AG08395 (cell line): ENCODE results near the gene CYTH3.

Experiments used
- DNase-seq: peaks from one replicate; pipeline ENCODE4 v3.0.0; 2012; ENCODE audit warnings: mixed read lengths, low spot score

The CYTH3 gene

DNA sequence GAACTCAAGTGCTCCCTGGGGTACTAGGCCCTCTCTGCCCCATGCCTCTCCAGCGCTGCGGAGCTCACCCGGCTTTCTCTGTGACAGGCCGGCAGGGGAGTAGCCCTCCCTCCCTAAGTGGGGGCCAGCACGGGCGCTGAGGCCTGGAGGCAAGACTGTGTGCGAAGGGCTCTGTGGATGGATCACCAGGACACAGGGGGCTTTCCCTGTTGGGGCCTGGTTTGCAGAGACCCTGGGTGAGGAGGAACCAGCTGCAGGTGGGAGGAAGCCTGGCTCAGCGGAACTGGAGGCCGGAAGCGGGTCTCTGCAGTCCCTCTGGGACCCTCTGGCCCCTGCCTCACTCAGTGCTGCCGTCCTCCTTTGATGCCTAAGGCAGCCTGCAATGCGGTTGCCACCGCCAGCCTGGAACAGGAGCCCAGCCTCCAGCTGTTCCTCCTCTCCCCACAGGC, 106.0 kb downstream of the CYTH3 start:
- DNase-seq: no peak

DNA sequence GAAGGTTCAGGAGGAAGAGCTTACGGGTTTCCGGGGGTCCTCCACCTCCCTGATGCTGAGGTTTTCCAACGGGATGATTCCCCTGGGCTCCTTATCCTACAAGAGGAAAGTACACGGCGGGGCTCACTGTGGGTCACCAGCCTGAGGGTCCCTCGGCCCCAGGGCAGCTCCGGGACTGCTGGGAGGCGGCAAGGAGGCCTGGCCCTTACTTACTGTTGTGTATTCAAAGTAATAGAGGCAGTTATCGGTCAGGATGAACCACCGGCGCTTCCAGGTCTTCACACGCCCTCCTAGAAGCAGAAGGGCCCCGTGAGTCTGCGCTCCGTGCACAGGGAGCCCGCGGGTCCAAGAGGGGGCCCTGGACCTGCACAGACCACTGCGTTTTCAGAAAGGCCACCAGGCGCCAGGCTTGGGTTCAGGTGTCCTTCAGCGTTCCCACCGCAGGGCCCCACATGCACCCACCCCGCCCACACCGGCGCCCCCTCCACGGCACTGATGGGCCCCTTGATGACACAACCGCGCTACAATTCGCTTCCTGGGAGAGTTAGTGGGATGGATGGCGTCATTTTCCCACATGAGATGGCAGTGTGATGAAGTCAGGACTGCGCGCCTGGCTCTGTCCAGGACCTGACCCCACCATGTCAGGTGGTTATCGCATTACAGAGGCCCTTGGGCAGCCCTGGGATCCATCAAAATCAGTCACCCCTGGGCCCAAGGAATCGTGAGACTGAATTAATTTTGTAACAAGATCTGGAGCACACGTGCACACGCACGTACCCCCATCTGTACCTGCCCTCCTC, 106.7 kb downstream of the CYTH3 start:
- no peak for DNase-seq

DNA sequence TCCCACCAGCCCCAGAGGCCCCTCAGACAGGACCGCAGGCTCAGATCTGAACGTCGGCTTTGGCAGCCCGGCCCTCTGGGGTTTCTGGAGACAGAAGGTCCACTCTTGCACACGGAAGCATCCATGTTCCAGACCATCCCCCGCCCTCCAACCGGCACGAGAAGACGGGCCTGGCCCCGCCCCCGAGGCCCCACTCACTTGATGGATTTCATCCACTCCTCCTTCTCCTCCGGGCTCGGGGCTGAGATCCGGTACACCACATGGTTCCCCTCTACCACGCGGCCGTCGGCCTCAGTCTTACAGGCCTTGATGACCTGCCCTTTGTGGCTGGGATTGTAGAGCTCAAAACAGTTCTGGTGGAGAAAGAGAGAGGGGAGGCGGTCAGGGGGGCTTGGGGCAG, 107.3 kb downstream of the CYTH3 start:
- no peak for DNase-seq

DNA sequence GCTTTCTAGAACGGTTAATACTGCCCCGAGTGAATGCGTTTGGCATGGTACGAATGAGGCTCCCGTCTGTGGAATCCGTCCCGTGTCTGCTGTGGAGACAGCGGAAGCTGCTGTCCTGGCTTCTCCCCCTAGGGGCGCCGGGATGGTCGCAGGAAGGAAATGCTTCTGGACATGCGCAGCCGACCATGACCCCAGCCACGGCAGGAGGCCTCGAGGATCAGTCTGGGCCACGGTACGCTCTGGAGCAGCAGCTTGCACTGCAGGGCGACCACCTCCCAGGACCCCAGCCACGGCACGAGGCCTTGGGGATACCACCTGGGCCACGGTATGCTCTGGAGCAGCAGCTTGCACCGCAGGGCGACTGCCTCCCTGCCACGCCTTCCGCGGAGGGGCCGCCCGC, 107.9 kb downstream of the CYTH3 start:
- no peak for DNase-seq

DNA sequence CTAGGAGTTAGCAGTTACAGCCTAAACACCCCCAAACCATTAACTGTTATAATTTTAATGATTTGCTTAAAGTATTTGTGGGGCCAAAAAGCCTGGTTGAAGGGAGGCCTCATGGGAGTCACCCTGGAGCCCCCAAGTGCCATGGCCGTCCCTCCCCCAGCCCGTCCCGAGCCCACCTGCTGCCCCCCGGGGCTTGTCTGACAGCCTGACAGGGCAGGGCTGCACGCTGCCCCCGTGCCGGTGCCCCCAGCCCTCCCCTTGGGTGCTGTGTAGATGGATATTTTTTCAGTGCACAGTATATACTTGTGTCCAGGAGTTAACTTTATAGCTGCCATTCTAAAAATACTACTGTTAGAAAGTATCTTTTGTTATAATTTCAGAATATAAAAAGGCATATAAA, 108.4 kb downstream of the CYTH3 start:
- DNase-seq: no peak

DNA sequence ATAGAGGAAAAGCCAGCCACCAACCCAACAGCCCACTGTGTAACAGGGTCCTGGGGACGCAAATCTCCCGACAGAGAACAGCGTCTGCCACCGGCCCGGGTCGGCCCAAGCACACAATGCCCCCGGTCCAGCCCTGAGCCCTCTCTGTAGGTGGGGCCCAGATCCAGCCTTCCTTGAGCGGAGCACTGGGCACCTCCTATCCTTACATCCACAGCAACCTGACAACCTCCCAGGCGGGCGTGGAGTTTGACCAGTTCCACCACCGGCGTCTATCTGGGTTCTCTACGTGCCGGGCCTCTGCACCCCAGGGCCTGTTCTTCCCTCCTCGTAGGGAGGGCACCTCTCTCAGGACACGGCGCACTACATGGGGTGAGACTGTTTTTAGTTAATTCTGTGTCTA, 109.0 kb downstream of the CYTH3 start:
- DNase-seq: no peak

DNA sequence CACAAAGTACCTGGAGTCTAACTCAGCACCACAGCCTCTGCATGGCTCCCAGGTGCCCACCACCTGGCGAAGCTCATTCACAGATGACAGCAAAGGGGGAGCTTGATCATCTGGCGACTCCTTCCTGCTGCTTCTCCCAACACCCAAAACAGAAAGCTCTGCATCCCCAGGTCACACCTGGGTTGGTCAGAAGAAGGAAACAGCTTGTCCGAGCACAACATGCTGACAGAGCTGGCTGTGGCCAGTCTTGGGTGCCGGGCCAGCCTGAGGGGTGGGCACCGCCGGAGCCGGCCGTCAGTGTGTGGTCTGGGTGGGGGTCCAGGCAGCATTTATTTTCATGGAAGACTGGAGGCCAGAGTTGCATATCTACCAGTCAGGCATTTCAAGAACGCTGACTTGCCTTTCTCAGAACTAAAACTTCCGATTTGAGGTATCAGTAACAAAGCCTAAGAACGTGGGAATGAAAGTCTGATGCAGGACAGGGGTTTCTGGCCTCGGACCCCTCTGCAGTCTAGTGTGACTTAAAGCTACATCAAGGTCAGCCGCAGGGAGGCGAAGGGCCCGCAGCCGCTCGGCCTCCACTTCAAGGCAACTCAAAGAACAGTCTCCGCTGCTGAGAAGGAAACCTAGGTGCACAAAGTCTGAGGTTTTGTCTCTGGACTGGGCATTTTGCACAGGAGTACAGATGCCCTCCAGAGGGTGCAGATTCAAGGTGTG, 109.6 kb downstream of the CYTH3 start:
- no peak for DNase-seq

DNA sequence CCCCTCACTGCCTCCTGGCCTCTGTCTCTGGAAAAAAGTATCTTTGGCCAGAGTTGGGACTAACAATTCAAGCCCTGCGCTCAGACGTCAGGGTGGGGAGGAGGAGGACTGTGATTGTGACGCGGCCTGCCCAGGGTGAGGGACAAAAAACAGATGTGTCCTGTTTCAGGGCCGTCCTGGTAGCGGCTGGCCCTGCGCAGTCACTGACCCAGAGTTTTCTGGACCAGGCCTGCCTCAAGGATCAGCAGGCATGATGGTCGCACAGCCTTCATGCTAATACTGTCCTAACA, 110.1 kb downstream of the CYTH3 start:
- DNase-seq: peak; percentile 50

DNA sequence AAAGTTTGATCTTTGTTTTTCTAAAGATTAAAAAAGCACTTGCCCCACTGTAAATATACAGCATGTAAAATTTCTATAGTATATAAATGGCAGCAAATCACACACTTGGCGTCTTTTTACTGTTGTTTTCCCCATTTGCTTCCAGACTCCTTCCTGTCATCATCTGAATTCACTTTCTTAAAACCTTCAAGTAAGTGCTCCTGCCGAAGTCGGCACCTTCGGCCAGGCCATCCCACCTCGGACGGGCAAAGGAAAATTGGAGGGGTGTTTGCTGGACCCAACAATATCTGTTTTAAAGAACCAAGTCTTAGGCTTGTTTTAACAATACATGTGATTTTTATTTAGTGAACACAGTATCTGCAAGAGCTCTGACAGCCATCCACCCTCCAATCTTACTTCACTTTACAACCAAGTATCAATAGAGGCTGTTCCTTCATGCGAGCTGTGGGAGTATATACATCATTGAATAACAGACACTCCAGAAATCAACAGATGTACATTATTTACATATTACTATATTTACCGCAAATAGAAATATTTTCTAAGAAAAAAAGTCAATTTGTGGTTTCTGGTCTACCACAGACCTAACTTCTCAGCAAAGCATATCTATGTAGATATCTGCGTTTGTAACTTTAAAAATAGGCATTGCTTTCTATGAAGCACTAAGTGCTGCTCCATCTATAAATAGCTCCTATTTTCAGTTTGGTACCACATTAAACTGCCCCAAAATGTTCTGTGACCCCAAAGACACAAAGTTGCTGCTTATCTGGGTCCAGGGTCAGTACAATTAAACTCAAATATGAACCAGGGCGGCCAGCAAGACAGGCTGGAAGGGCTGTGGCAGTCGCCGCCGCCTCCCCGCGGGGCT, 110.7 kb downstream of the CYTH3 start:
- DNase-seq: no peak

DNA sequence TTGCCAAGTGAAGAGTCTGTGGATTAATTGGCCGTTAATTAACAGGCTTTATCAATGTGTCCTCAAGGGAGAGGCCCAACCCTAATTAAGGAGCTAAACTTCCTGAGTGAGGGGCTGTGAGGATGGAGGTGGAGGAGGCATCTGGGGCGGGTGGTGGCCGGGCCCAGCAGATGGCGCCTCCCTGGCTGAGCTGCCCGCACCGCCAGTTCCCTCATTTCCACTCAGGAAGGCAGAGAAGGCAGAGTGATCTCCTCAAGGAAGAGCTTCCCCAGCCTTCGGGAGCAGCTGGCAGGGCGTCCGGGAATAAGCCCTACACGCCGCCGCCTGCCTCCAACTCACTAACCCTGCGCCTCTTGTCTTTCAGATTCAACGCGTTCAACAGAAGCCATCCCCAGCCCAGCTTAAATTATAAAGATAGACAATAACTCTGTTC, 112.2 kb downstream of the CYTH3 start:
- peak; percentile 92 for DNase-seq

DNA sequence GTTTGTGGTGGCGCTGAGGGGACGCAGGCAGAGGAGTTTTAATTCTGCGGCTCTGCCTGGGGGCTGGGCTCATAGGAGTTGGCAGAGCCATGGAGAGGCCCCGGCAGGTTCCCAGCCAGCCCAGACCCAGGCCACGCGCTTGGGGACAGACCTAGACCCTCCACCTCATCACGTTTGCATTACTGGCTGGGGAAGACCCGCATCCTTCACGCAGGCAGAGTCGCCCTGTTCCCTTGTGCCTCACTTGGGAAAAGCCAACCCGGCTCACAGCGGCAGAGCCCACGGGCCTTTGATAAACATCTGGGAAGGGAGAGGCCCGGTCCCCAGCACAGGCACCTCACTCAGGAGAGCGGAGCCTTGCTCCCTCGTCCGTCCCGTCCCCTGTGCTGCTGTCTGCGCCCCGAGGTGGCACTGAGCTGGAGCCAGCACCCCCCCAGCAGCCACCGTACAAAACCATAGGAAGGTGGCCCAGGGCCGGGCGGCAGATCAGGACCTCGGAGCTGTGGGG, 112.8 kb downstream of the CYTH3 start:
- DNase-seq: no peak

DNA sequence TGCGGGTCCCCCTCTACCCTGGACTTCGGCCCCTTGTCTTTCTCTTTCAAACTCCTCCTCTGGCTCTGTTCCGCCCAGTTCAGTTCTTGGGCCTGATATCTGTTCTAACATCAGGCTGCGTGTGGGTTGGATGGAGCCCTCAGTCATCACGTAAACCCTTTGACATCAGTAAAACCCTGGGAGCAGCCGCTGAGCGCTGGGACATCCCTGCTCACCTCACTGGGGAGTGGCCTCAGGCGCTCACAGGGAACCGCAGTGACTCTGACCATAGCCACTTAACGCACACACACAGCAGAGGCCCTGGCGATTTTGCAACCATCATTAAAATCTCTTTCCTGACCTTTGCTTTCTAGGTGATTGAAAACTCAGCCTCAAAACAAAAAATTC, 113.3 kb downstream of the CYTH3 start:
- DNase-seq: no peak

DNA sequence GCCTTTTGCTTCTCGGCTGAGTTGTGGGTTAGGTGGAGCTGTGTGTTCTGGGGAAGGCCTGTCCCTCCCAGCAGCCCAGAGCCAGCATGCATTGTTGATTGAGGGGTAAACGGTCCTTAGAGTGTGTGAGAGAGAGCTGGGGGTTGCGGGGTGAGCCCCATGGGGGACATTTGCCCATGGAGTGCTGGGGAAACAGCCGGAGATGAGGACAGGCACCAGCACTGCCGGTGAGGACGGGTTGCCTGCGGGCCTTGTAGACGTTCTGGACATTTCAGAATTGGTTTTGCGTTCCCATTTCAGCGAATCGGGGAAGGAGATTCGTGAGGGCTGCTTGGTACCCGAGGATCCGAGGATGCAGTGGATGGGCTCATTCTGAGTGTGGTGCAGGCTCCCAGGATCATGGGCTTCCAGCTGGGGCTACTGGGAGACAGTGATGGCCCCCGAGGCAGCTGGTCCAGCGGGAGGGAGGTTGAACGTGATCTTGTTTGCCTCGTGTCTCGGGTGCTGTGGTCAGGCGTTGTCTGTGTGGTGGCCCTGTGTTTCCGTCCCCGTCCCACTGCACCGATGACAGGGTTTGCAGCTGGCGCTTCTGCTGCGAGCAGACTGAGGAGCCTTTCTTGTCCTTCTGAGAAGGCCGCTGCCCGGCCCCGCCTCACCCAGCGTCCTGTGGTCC, 113.9 kb downstream of the CYTH3 start:
- no peak for DNase-seq

DNA sequence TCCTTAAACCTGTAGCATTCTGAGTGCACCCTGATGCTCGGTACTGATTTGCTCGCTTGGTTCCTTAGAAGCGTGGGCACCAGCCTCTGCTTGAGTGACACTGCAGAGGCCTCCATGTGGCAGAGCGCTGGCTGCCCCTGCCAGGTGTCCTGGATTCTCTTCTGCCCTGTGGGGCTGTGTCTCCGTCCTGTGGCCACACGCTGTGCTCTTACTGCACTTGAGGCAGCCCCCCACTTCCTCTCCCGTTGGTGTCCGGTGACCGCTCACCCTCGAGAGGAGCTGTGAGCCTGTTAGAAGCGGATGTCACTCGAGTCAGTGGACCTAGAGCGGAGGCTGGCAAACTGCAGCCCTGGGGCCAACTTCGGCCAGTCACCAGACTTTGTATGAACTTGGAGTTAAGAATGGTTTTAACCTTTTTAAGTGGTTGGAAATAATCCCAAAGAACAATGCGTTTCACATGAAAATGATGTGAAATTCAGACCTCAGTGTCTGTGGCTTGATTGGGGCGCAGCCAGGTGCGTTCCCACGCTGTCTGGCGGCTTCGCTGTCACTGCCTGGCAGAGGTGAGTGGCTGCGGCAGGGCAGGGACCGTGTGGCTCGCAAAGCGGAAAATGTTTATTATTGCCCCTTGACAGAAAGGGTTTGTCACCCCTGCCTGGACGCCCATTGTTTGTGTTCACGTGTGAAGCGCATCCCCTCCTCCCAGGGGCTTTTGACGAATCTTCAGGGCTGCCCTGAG, 114.6 kb downstream of the CYTH3 start:
- DNase-seq: no peak

DNA sequence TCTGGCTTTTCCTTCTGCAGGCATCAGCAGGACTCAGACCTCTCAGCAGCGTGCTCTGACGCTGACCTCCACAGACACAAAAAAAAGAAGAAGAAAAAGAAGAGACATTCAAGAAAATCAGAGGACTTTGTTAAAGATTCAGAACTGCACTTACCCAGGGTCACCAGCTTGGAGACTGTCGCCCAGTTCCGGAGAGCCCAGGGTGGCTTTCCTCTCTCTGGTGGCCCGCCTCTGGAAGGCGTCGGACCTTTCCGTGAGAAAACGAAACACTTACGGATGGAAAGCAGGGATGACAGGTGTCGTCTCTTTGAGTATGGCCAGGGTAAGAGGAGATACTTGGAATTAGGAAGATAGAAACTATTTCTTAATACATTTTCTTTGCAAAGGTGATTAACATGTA, 115.7 kb downstream of the CYTH3 start:
- no peak for DNase-seq

DNA sequence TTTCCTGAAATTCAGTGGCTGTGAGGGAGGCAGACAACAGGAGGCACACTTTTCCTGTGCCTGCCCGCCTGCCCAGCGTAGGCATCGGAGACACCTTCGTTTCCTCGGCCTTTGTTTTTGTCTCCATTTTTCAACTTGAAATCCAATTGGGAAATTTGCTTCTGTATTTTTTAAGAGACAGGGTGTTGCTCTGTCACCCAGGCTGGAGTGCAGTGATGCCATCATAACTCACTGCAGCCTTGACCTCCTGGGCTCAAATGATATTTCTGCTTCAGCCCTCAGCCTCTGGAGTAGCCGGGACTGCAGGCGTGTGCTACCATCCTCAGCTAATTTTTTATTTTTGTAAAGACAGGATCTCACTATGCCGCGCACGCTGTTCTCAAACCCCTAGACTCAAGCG, 116.8 kb downstream of the CYTH3 start:
- no peak for DNase-seq

DNA sequence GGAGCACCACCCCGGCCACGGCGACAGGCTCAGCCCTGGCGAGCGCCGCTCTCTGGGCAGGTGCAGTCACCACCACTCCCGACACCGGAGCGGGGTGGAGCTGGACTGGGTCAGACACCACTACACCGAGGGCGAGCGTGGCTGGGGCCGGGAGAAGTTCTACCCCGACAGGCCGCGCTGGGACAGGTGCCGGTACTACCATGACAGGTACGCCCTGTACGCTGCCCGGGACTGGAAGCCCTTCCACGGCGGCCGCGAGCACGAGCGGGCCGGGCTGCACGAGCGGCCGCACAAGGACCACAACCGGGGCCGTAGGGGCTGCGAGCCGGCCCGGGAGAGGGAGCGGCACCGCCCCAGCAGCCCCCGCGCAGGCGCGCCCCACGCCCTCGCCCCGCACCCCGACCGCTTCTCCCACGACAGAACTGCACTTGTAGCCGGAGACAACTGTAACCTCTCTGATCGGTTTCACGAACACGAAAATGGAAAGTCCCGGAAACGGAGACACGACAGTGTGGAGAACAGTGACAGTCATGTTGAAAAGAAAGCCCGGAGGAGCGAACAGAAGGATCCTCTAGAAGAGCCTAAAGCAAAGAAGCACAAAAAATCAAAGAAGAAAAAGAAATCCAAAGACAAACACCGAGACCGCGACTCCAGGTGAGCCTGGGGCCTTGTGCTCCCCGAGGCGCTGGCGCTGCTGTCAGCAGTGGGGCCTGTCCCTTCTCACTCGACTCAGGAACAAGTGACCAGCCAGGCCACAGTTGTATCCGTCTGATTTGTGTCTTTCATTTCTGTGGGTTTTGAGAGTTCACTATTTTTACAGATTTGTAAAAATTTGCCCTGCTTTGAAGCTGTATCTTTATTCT, 117.7 kb downstream of the CYTH3 start:
- DNase-seq: no peak

DNA sequence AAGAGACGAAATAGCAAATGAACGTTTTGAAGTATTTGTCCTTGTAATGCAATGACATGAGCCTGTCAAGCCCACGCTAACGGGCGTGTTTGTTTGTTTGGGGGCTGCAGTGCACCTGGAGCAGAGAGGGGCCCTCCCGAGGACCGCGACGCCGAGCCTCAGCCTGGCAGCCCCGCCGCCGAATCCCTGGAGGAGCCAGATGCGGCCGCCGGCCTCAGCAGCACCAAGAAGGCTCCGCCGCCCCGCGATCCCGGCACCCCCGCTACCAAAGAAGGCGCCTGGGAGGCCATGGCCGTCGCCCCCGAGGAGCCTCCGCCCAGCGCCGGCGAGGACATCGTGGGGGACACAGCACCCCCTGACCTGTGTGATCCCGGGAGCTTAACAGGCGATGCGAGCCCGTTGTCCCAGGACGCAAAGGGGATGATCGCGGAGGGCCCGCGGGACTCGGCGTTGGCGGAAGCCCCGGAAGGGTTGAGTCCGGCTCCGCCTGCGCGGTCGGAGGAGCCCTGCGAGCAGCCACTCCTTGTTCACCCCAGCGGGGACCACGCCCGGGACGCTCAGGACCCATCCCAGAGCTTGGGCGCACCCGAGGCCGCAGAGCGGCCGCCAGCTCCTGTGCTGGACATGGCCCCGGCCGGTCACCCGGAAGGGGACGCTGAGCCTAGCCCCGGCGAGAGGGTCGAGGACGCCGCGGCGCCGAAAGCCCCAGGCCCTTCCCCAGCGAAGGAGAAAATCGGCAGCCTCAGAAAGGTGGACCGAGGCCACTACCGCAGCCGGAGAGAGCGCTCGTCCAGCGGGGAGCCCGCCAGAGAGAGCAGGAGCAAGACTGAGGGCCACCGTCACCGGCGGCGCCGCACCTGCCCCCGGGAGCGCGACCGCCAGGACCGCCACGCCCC, 118.5 kb downstream of the CYTH3 start:
- DNase-seq: no peak

DNA sequence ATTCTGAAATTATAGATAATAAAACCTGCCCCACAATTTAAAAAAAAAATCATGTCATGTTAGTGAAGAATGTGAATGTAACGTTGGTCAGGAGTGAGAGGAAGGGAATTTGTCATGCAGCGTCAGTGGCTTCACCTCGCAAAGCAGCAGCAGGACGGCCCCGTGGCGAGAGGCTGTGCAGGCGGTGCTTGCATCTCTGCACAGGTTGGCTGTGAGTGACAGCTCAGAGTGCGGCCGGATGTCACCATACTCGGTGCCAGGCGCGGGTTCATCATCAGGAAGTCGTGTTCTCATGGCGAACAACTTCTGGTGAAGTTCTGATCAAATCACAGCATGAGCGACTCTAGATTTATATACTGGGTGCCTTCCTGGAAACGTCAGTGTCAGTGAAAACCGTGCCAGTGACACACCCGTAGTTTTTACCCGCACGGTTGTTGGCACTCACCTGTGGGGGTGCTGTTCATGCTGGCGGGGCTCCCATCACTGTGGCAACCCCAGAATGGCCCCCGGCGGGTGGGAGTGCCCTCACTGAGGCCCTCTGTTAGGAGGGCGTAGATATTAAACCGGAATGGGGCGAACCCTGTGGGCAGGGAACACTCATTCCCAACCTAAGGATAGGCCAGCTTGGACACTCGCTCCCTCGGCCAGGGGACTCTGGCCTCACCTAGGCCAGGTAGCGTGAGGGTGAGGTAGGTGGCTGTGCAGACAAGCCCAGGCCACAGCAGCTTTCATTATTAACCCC, 120.3 kb downstream of the CYTH3 start:
- no peak for DNase-seq
